ENCODE data around the gene C10orf53.
A peak's percentile ranks its signal among the peaks of the same experiment; 100 is the strongest.

Gene C10orf53, protein sequence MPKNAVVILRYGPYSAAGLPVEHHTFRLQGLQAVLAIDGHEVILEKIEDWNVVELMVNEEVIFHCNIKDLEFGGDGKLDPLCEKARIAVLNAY

GRCh38 chr10:49679480-49679893 is at the start of gene C10orf53:
Gene C10orf53, plus strand, starts transcription at chr10:49679651. Its CDS starts 47 bp downstream, at chr10:49679698.
- peak; percentile 49 for DNase-seq (ENCODE audit: low read depth)
- TF ChIP-seq CTCF (conservative IDR thresholded peaks at IDR 0.05; ENCODE audit: control insufficient read depth, insufficient read depth, low read depth, low read length), result no peak
- H3K4me3 ChIP-seq (ENCODE audit: control insufficient read depth, low read depth, low read length), result no peak within 1 kb of the TSS

DNA sequence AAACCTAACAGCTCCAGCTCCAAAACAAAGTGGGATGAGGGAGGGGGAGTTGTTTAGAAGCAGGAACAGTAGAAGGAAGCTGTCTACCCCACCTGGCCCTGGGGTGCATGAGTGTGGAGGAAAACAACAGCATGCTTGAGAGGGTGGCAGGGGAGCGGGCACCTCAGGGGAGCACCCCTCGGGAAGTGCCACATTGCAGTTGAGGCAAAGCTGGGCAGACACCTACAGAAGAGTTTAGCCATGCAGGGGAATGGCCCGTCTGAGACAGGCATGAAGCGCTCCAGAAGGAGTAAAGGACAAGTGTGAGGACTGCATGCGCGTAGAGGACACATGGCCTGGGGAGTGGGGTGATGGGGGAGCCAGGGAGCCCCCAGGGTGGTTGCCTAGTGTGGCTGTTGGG is 47.5 kb upstream of the C10orf53 start:
- no peak overlapping the region for H3K4me3 ChIP-seq (ENCODE audit: control insufficient read depth, low read depth, low read length)
- TF ChIP-seq CTCF (conservative IDR thresholded peaks at IDR 0.05; ENCODE audit: control insufficient read depth, insufficient read depth, low read depth, low read length), result no peak
- DNase-seq (ENCODE audit: low read depth), result no peak

- H3K4me3 ChIP-seq (ENCODE audit: control insufficient read depth, low read depth, low read length), result no peak overlapping the region
- no peak for TF ChIP-seq CTCF (conservative IDR thresholded peaks at IDR 0.05; ENCODE audit: control insufficient read depth, insufficient read depth, low read depth, low read length)
- DNase-seq (ENCODE audit: low read depth), result peak; percentile 8
These were observed 46.8 kb upstream of the C10orf53 start for GRCh38 chr10:49632406-49633317.

DNA sequence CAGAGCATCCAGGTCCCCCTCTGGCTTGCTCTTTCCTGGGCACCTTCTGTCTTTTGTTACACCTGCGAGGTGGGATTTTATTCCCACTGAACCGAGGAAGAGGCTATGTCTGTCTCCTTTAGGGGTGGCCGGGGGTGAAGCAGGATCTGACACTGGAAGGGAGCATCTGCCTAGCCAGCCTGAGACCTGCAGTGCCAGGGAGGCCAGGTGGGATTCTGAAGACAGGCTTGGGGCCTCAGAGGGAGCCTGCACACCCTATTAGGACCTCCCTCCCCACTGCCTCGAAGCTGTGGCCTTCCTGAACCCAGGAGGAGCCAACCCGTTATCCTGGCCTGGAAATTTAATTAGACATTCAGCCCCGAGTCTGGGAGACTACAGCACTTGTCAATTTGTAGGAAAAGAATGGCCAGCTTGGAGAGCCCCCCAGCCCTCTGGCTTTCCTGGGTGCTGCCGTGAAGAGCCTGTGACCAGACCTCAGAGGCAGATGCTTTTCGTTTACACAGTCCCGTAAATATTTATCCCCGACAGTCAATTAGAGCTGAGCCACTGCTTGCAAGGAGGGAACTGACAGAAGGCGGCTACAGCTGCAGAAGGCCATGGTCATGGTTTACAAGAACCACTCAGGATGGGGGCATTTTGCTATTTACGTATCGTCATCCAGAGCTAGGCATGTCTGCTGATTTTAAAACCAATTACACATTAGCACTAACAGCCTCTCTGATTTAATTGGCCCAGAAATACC is 46.0 kb upstream of the C10orf53 start:
- TF ChIP-seq CTCF (conservative IDR thresholded peaks at IDR 0.05; ENCODE audit: control insufficient read depth, insufficient read depth, low read depth, low read length), result no peak
- H3K4me3 ChIP-seq (ENCODE audit: control insufficient read depth, low read depth, low read length), result no peak overlapping the region
- no peak for DNase-seq (ENCODE audit: low read depth)

DNA sequence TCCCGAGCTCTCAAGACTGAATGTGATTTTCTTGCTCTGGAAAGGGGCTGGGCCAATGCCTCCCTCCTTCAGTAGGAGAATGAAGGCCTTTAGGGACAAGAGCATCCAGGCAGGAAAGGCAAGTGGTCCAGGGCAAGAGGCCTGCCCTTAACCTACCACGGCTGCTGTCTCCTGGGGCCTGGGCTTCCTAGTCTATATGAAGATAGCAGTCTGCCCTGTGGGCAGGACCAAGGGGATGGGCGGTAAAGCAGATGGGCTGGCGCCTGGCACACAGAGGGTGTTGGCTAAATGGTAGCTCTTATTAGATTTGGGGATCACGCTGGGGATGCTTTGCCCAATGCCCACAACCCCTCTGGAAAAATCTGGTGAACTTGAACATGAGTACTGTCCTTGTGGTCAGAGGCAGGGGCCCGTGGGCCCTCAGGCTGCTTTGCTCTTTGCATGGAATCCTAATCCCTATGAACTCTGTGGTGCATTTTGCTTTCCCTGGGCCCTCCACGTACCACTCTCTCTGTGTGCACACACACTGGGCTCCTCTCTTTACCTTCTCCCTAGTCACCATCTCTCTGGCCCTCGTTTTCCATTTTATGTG is 45.3 kb upstream of the C10orf53 start:
- TF ChIP-seq CTCF (conservative IDR thresholded peaks at IDR 0.05; ENCODE audit: control insufficient read depth, insufficient read depth, low read depth, low read length), result no peak
- no peak overlapping the region for H3K4me3 ChIP-seq (ENCODE audit: control insufficient read depth, low read depth, low read length)
- DNase-seq (ENCODE audit: low read depth), result no peak

GRCh38 chr10:49642311-49642710 is 37.1 kb upstream of the C10orf53 start:
- no peak for DNase-seq (ENCODE audit: low read depth)
- H3K4me3 ChIP-seq (ENCODE audit: control insufficient read depth, low read depth, low read length), result no peak overlapping the region
- TF ChIP-seq CTCF (conservative IDR thresholded peaks at IDR 0.05; ENCODE audit: control insufficient read depth, insufficient read depth, low read depth, low read length), result no peak
